ENCODE measurements around the gene DEPDC1. TPM values are rescaled to one million over a fixed set of nuclear protein-coding genes. Genes with fewer than 3 reads are reported as not detected.

Gene DEPDC1
- total and polyA plus RNA-seq, 3 donors from 2014 or later: 7.7 to 12.7 (median 10.8) TPM

GRCh38 chr1:68528243-68528642, 31.4 kb upstream of the DEPDC1 start:
- TF ChIP-seq CTCF (IDR thresholded peaks at IDR 0.05) (no peak), POLR2A (IDR thresholded peaks at IDR 0.05) (no peak)
- no peaks in the 10 kb centered on the region for H3K4me1 ChIP-seq
- no peaks in the 10 kb centered on the region for H3K36me3 ChIP-seq (ENCODE audit: low read depth, missing control alignments)
- intact Hi-C loops (cut with DNase I; ENCODE audit: low total_unique reads): no loop called here
- H3K4me3 ChIP-seq: no peak overlapping the region
- H3K27me3 ChIP-seq: no peaks in the 10 kb centered on the region
- no peaks in the 10 kb centered on the region for H3K9me3 ChIP-seq
- 94 to 95% methylated on average over 3 of the region's 3 CpGs for WGBS, 2 donors
- no peak for DNase-seq
- no peak overlapping the region for H3K27ac ChIP-seq

- Histone ChIP-seq H3K9me3 (no peaks in the 10 kb centered on the region), H3K27ac (no peak overlapping the region), H3K4me1 (no peaks in the 10 kb centered on the region), H3K4me3 (no peak overlapping the region), H3K36me3 (ENCODE audit: low read depth, missing control alignments) (no peaks in the 10 kb centered on the region), H3K27me3 (no peaks in the 10 kb centered on the region)
- DNase-seq: no peak
- intact Hi-C loops (cut with DNase I; ENCODE audit: low total_unique reads): no loop called here
- 86 to 93% methylated on average over 2 of the region's 2 CpGs for WGBS, 2 donors
- TF ChIP-seq CTCF (IDR thresholded peaks at IDR 0.05) (no peak), POLR2A (IDR thresholded peaks at IDR 0.05) (no peak)
These were observed 28.9 kb upstream of the DEPDC1 start for GRCh38 chr1:68525781-68526180.

- no peaks in the 10 kb centered on the region for H3K36me3 ChIP-seq (ENCODE audit: low read depth, missing control alignments)
- no peaks in the 10 kb centered on the region for H3K27me3 ChIP-seq
- DNase-seq: no peak
These were observed 24.4 kb upstream of the DEPDC1 start for GRCh38 chr1:68521286-68521685.

DNA sequence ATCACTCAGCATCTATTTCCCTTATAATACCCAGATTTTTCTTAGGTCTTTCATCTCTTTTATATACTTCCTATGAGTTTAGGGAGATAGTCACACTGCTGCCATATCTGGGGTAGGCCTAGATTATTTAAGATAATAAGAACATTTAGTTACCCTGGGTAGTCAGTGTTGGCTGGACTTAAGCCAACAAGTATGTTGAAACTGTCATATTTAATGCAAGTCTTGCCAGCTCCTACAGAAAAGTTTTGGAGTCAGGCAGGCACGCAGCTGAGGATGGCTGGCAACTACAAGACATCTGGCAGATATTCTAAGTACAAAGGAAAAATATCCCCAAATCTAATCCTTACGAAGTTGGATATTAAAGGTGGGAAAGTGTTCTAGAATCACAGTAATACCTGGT, 19.2 kb upstream of the DEPDC1 start:
- no peak overlapping the region for H3K27ac ChIP-seq
- no peaks in the 10 kb centered on the region for H3K36me3 ChIP-seq (ENCODE audit: low read depth, missing control alignments)
- no peaks in the 10 kb centered on the region for H3K9me3 ChIP-seq
- DNase-seq: no peak
- H3K27me3 ChIP-seq: no peaks in the 10 kb centered on the region
- H3K4me1 ChIP-seq: no peaks in the 10 kb centered on the region
- intact Hi-C loops (cut with DNase I; ENCODE audit: low total_unique reads): no loop called here
- WGBS, 2 donors: 60 to 63% methylated on average over 2 of the region's 2 CpGs
- H3K4me3 ChIP-seq: no peak overlapping the region
- TF ChIP-seq POLR2A (IDR thresholded peaks at IDR 0.05) (no peak), CTCF (IDR thresholded peaks at IDR 0.05) (no peak)

More at GRCh38 chr1:68521286-68521685, 24.4 kb upstream of the DEPDC1 start:
- H3K4me3 ChIP-seq: no peak overlapping the region
- H3K27ac ChIP-seq: no peak overlapping the region
- H3K9me3 ChIP-seq: no peaks in the 10 kb centered on the region
- intact Hi-C loops (cut with DNase I; ENCODE audit: low total_unique reads): no loop called here
- no peaks in the 10 kb centered on the region for H3K4me1 ChIP-seq
- TF ChIP-seq POLR2A (IDR thresholded peaks at IDR 0.05) (no peak), CTCF (IDR thresholded peaks at IDR 0.05) (no peak)

DNA sequence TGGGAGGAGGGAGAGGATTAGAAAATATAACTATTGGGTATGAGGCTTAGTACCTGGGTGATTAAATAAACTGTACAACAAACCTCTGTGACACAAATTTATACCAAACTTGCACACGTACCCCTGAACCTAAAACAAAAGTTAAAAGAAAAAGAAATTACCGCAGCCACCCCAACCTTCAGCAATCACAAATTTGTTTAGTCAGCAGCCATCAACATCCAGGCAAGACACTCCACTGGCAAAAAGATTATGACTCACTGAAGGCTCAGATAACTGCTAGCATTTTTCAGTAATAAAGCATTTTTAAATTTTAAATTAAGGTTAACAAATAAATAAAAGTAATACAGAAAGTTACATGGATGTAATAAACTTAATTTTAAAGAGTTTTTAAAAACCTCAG, 14.4 kb upstream of the DEPDC1 start:
- intact Hi-C loops (cut with DNase I; ENCODE audit: low total_unique reads): no loop called here
- DNase-seq: no peak
- H3K9me3 ChIP-seq: no peaks in the 10 kb centered on the region
- no peaks in the 10 kb centered on the region for H3K36me3 ChIP-seq (ENCODE audit: low read depth, missing control alignments)
- H3K4me3 ChIP-seq: no peak overlapping the region
- no peak overlapping the region for H3K27ac ChIP-seq
- WGBS, 2 donors: 86 to 100% methylated on average over 2 of the region's 2 CpGs
- no peaks in the 10 kb centered on the region for H3K27me3 ChIP-seq
- TF ChIP-seq POLR2A (IDR thresholded peaks at IDR 0.05) (no peak), CTCF (IDR thresholded peaks at IDR 0.05) (no peak)
- H3K4me1 ChIP-seq: no peaks in the 10 kb centered on the region
